Measurements from ENCODE around the gene ITM2B.

DNA sequence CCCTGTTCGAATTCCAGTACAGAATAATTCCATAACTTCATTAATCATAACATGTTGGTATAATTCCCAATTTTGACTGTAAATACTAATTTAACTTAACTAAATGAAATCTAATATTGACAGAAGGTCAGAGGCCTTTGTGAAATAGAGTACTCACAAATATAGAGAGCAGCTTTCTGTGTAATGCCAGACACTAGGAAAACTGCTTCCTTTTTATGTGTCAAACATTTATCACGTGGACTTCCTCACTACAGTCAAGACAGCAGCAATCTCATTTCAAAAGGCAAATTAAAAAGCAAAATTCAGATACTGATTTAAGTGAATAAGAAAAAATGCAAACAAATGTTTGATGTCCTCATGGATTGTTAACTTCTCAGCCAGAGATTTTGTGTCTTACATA, 13.1 kb downstream of the ITM2B start:
- TF ChIP-seq, protein P1, sequence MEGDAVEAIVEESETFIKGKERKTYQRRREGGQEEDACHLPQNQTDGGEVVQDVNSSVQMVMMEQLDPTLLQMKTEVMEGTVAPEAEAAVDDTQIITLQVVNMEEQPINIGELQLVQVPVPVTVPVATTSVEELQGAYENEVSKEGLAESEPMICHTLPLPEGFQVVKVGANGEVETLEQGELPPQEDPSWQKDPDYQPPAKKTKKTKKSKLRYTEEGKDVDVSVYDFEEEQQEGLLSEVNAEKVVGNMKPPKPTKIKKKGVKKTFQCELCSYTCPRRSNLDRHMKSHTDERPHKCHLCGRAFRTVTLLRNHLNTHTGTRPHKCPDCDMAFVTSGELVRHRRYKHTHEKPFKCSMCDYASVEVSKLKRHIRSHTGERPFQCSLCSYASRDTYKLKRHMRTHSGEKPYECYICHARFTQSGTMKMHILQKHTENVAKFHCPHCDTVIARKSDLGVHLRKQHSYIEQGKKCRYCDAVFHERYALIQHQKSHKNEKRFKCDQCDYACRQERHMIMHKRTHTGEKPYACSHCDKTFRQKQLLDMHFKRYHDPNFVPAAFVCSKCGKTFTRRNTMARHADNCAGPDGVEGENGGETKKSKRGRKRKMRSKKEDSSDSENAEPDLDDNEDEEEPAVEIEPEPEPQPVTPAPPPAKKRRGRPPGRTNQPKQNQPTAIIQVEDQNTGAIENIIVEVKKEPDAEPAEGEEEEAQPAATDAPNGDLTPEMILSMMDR (conservative IDR thresholded peaks at IDR 0.05), result no peak
- TF ChIP-seq ZFX (IDR thresholded peaks at IDR 0.05), result no peak

Measured in C4-2B (cell line).